HCT116 (cell line): ENCODE results near the gene DHH. TPM values are rescaled to one million over a fixed set of nuclear protein-coding genes. Genes with fewer than 3 reads are reported as not detected.

Experiments used
- ATAC-seq: fragments of 200-7000 bp; cut with Tn5 transposase; 2 replicates; pipeline ENCODE4 v1.9.1; 2020; ENCODE audit warnings: mild to moderate bottlenecking, moderate library complexity
- BruUV-seq: library from RNA; stranded (reverse); fragments of 400-500 nt; replicated peaks from 2 replicates; lab custom pipeline; 2021; lab: Mats Ljungman, UMichigan
- CTCF ChIA-PET: fragments of 300-600 bp; sonication (Branson Sonifier 250); formaldehyde crosslinking; loops from one replicate; lab custom pipeline; 2021; ENCODE audit warnings: antibody characterized with exemption; lab: Charles Lee
- POLR2A ChIA-PET: fragments of 300-600, 350-600 bp; sonication (Branson Sonifier 250); formaldehyde crosslinking; loops from one replicate; lab custom pipeline; 2021; ENCODE audit warnings: antibody characterized with exemption; lab: Charles Lee
- RAD21 ChIA-PET, 2 experiments: fragments of 300-600 bp; sonication (Branson Sonifier 250); formaldehyde crosslinking; loops; one replicate each; lab custom pipeline; 2023; ENCODE audit warnings: low total read pairs in 2 of 2; ENCODE audit not compliant: uncharacterized antibody in 2 of 2, unreplicated experiment in 2 of 2, low non-redundant PET in 1 of 2; lab: Charles Lee
- DNase-seq: peaks from one replicate; pipeline ENCODE4 v3.0.0-alpha.2; 2010; ENCODE audit warnings: low read depth, low spot score
- H2AFZ ChIP-seq: fragments of 200-600 bp; shearing (Covaris generic), sonication (generic); 2 replicates; pipeline ENCODE4 v1.6.1; 2017; ENCODE audit warnings: low read depth, mixed run types, mixed read lengths, antibody characterized with exemption, low read length; ENCODE audit not compliant: poor library complexity, severe bottlenecking
- H3K27ac ChIP-seq: 2 replicates; pipeline ENCODE4 v1.5.1; 2012; ENCODE audit warnings: low read depth, low read length
- H3K27me3 ChIP-seq: fragments of 200-600 bp; sonication (generic); 2 replicates; pipeline ENCODE4 v1.6.1; 2016; ENCODE audit warnings: mixed run types, low read length, mixed read lengths; ENCODE audit not compliant: insufficient read depth
- H3K36me3 ChIP-seq, 2 experiments: fragments of 200-500 bp in 1 of 2; fragments of 200-600 bp in 1 of 2; sonication (Bioruptor generic) in 1 of 2; sonication (generic) in 1 of 2; 2 replicates each; pipeline versions ENCODE4 v1.5.1 to v1.6.1; 2014 to 2016; ENCODE audit warnings: low read length in 2 of 2, inconsistent platforms in 1 of 2, mixed read lengths in 1 of 2, mixed run types in 1 of 2; ENCODE audit not compliant: insufficient read depth in 2 of 2, control insufficient read depth in 1 of 2
- H3K4me1 ChIP-seq, 2 experiments: fragments of 200-600 bp in 1 of 2; sonication (generic) in 1 of 2; 2 replicates each; pipeline versions ENCODE4 v1.5.1 to v1.6.1; 2012 to 2017; ENCODE audit warnings: low read length in 2 of 2, inconsistent platforms in 1 of 2, mild to moderate bottlenecking in 1 of 2, mixed read lengths in 1 of 2, mixed run types in 1 of 2, moderate library complexity in 1 of 2; ENCODE audit not compliant: insufficient read depth in 2 of 2, control insufficient read depth in 1 of 2
- H3K4me2 ChIP-seq: fragments of 200-600 bp; sonication (generic); 2 replicates; pipeline ENCODE4 v1.6.1; 2017; ENCODE audit warnings: mixed run types, low read length, mixed read lengths
- H3K4me3 ChIP-seq, 2 experiments: fragments of 200-600 bp in 1 of 2; sonication (generic) in 1 of 2; replicated peaks in 1 of 2; 2 replicates each; pipeline ENCODE4 v1.5.1; 2011 to 2016; ENCODE audit warnings: low read length in 2 of 2, control low read depth in 1 of 2, low read depth in 1 of 2, mild to moderate bottlenecking in 1 of 2, mixed read lengths in 1 of 2, mixed run types in 1 of 2
- H3K79me2 ChIP-seq: fragments of 200-600 bp; sonication (generic); 2 replicates; pipeline ENCODE4 v1.6.1; 2017; ENCODE audit warnings: mild to moderate bottlenecking, mixed run types, low read length, moderate library complexity, mixed read lengths; ENCODE audit not compliant: insufficient read depth
- H3K9ac ChIP-seq: fragments of 200-600 bp; sonication (generic); 2 replicates; pipeline ENCODE4 v1.6.1; 2016; ENCODE audit warnings: low read length, mixed read lengths
- H3K9me2 ChIP-seq: fragments of 200-600 bp; sonication (generic), shearing (Covaris generic); 2 replicates; pipeline ENCODE4 v1.6.1; 2017; ENCODE audit warnings: mixed run types, mild to moderate bottlenecking, moderate library complexity; ENCODE audit not compliant: insufficient read depth
- H3K9me3 ChIP-seq, 2 experiments: fragments of 200-500 bp in 1 of 2; fragments of 200-600 bp in 1 of 2; sonication (Bioruptor generic) in 1 of 2; sonication (generic) in 1 of 2; 2 replicates each; pipeline ENCODE4 v1.6.1; 2014 to 2017; ENCODE audit warnings: low read length in 2 of 2, mixed read lengths in 2 of 2, inconsistent platforms in 1 of 2, low read depth in 1 of 2, mild to moderate bottlenecking in 1 of 2, mixed run types in 1 of 2, moderate library complexity in 1 of 2; ENCODE audit not compliant: control insufficient read depth in 1 of 2, insufficient read depth in 1 of 2
- H4K20me1 ChIP-seq: fragments of 200-600 bp; sonication (generic), shearing (Covaris generic); 2 replicates; pipeline ENCODE4 v1.6.1; 2017; ENCODE audit warnings: mixed run types, mild to moderate bottlenecking, moderate library complexity; ENCODE audit not compliant: insufficient read depth
- CBX3 ChIP-seq: IDR thresholded peaks from 2 replicates; pipeline ENCODE4 v1.6.1; 2012; ENCODE audit warnings: low read depth
- EGR1 ChIP-seq: IDR thresholded peaks from 2 replicates; pipeline ENCODE4 v1.6.1; 2012; ENCODE audit warnings: low read depth
- ELF1 ChIP-seq: IDR thresholded peaks from 2 replicates; pipeline ENCODE4 v1.6.1; 2012; ENCODE audit warnings: low read depth, borderline replicate concordance
- EZH2 ChIP-seq: fragments of 200-600 bp; sonication (generic); IDR thresholded peaks from 2 replicates; pipeline ENCODE4 v1.6.1; 2017; ENCODE audit warnings: antibody characterized with exemption, mixed run types
- FOSL1 ChIP-seq: IDR thresholded peaks from 2 replicates; pipeline ENCODE4 v1.6.1; 2012; ENCODE audit warnings: low read depth
- JUND ChIP-seq: IDR thresholded peaks from 2 replicates; pipeline ENCODE4 v1.6.1; 2012
- POLR2A ChIP-seq: IDR thresholded peaks from 2 replicates; pipeline ENCODE4 v1.7.0; 2011; ENCODE audit warnings: borderline replicate concordance; ENCODE audit not compliant: insufficient read depth, insufficient read length; ENCODE audit errors: extremely low read depth
- POLR2AphosphoS5 ChIP-seq: IDR thresholded peaks from 2 replicates; pipeline ENCODE4 v1.6.1; 2011; ENCODE audit warnings: mild to moderate bottlenecking, low read depth, low read length, moderate library complexity
- RAD21 ChIP-seq: IDR thresholded peaks from 2 replicates; pipeline ENCODE4 v1.6.1; 2012; ENCODE audit warnings: low read depth, mild to moderate bottlenecking
- SIN3A ChIP-seq: IDR thresholded peaks from 2 replicates; pipeline ENCODE4 v1.6.1; 2012; ENCODE audit warnings: low read depth
- SRF ChIP-seq: IDR thresholded peaks from 2 replicates; pipeline ENCODE4 v1.6.1; 2012; ENCODE audit warnings: low read depth
- YY1 ChIP-seq: IDR thresholded peaks from 2 replicates; pipeline ENCODE4 v1.6.1; 2011; ENCODE audit warnings: low read length, low read depth, moderate library complexity, mild to moderate bottlenecking; ENCODE audit not compliant: insufficient replicate concordance; ENCODE audit errors: extremely low read depth
- ZNF274 ChIP-seq: fragments of 200-500 bp; sonication (Bioruptor generic); IDR thresholded peaks from 2 replicates; pipeline ENCODE4 v1.6.1; 2014; ENCODE audit warnings: mild to moderate bottlenecking, low read depth, low read length, inconsistent platforms
- intact Hi-C: fragments of 100-400 bp; cut with micrococcal nuclease; formaldehyde crosslinking; loops from 2 replicates; pipeline ENCODE4 v1.10.0; 2022
- total RNA-seq: library from RNA; stranded (reverse); gene quantifications from one replicate; pipeline ENCODE4 v1.2.1, GENCODE V29; 2021; ENCODE audit not compliant: unreplicated experiment
- TF ChIP-seq, protein P1 (sequence below): IDR thresholded peaks from 2 replicates; pipeline ENCODE4 v1.6.1; 2011; ENCODE audit warnings: mild to moderate bottlenecking, low read length, moderate library complexity; ENCODE audit not compliant: insufficient replicate concordance; ENCODE audit errors: extremely low read depth
- TF ChIP-seq, protein P2 (sequence below): IDR thresholded peaks from 2 replicates; pipeline ENCODE4 v1.6.1; 2012

Gene DHH
- total RNA-seq, 1 experiment from 2014 or later, result 0.22 TPM

DNA sequence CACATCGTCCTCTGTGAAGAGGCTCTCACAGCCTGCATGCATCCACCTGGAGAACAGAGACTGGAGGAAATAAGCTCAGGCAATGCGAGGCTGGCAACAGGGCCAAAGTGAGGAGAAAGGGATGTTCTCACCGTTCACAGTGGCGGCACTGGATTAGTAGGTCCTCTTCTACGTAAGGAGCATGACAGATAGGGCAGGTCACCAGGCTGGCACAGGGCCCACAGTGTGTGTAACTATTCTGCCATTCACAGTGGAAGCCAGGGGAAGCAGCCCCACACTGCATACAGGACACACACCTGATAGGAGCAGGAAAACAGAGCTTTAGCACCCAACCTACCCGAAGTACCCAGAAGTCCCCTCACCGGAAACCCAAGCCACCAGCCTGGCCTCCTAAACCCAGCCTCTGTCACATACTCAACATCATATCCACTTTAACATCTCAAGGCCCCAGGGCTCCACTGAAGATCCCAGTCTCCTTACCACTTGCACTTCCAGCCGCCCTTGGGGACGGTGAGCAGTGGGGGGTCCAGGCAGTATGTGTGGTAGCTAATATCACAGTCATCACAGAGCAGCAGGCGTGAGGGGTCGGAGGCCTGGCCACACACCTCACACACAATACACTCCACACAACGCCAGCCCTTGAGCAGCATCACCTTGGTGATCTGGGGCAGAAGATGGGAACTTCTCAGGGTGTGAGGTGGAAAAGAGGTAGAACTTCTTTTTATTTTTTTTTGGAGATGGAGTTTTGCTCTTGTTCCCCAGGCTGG, 48.3 kb downstream of the DHH start:
- Histone ChIP-seq H3K27ac (no peak overlapping the region), H3K9ac (no peak overlapping the region), H3K27me3 (no peaks in the 10 kb centered on the region), H3K79me2 (peaks cover 15% of the 10 kb centered on the region; the same call in 1 of the 2 replicates), H3K4me3 (no peak overlapping the region), H3K4me2 (no peak overlapping the region), H3K36me3 (peaks cover 63 to 80% of the 10 kb centered on the region in 2 experiments), H3K9me3 (no peaks in the 10 kb centered on the region), H4K20me1 (no peaks in the 10 kb centered on the region), H3K9me2 (no peaks in the 10 kb centered on the region), H3K4me1 (peaks cover 0 to 4% of the 10 kb centered on the region in 2 experiments; a peak in 1 of 4 replicates), H2AFZ (no peak overlapping the region)
- ChIA-PET CTCF (interaction anchor here (0.7 kb wide), 1 partner anchor 58 kb away, joined by 3 read pairs; no protein-coding TSS in a partner anchor), RAD21 (no interaction called here), POLR2A (no interaction called here)
- BruUV-seq, result no TSS peak
- ATAC-seq, result no peak
- intact Hi-C loops, result no loop called here
- no peak for DNase-seq
- TF ChIP-seq POLR2A, result no peak
- TF ChIP-seq FOSL1, result no peak
- TF ChIP-seq YY1, result no peak
- no peak for TF ChIP-seq POLR2AphosphoS5
- TF ChIP-seq, protein P1, sequence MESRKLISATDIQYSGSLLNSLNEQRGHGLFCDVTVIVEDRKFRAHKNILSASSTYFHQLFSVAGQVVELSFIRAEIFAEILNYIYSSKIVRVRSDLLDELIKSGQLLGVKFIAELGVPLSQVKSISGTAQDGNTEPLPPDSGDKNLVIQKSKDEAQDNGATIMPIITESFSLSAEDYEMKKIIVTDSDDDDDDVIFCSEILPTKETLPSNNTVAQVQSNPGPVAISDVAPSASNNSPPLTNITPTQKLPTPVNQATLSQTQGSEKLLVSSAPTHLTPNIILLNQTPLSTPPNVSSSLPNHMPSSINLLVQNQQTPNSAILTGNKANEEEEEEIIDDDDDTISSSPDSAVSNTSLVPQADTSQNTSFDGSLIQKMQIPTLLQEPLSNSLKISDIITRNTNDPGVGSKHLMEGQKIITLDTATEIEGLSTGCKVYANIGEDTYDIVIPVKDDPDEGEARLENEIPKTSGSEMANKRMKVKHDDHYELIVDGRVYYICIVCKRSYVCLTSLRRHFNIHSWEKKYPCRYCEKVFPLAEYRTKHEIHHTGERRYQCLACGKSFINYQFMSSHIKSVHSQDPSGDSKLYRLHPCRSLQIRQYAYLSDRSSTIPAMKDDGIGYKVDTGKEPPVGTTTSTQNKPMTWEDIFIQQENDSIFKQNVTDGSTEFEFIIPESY, result no peak
- TF ChIP-seq ELF1, result no peak
- no peak for TF ChIP-seq ZNF274
- TF ChIP-seq RAD21, result no peak
- TF ChIP-seq SRF, result no peak
- no peak for TF ChIP-seq EGR1
- no peak for TF ChIP-seq SIN3A
- no peak for TF ChIP-seq CBX3
- TF ChIP-seq JUND, result no peak
- TF ChIP-seq, protein P2, sequence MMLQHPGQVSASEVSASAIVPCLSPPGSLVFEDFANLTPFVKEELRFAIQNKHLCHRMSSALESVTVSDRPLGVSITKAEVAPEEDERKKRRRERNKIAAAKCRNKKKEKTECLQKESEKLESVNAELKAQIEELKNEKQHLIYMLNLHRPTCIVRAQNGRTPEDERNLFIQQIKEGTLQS, result no peak
- no peak for TF ChIP-seq EZH2
